ENCODE data around the gene STING1.

The STING1 gene

DNA sequence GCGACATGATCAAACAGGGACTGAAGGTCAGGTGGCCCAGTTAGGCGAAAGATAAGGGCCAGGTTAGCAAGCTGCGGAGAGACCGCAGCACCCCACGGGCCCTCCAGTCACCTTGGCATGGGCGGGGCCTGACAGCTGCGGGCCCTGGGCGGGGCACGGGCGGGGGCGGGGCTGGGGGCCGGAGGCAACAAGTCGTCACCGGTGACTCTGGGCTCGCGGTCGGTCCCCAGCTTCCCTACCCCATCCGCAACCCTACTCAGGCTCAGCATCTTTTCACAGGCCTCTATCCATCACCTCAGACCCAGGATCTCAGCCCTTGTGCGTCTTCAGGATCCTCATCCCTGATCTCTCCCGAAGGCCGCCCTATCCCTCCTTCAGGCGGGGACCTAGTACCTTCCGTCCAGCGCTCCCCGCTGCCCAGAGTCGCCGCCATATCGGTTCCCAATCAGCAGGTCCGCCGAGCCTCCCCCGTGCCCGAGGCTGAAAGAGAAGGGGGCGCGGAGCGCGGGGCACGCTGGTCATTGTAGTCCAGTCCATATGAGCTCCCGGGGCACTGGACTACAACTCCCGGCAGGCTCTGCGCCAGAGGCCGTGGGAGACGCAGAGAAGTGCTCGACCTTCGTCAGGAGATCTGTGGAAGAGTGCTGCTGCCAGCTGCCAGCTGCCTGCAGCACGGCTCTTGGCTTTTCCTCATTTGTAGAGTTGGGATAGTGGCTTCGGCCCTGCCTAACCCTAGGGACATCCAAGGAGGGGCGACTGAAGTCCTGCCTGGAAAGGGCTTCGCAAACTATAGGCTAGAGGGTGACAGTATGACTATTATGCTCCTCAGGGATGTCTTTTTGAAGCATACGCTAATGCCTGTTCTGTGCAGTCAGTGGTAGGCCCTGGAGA is 43.3 kb downstream of the STING1 start, which contains the start of gene DNAJC18:
Gene DNAJC18, minus strand, starts transcription at position 513 of the 891 bp plus-strand sequence. Its CDS starts 80 bp downstream, at position 433.
- peak; percentile 90 for DNase-seq

DNA sequence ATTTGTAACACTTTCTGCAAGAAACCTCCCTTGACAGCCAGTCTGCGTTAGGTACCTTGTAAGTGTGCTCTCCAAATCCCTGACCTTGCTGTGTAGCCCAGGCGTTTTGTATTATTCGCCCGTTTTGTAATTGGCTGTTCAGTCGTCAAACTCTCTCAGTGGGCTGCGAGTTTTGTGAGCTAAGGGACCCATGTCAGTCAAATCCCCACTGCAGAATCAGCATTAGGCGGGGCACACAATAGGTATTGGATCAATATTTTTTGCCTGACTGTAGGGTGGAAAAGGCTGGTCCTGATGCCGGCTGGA is 43.9 kb downstream of the STING1 start:
- DNase-seq = no peak

DNA sequence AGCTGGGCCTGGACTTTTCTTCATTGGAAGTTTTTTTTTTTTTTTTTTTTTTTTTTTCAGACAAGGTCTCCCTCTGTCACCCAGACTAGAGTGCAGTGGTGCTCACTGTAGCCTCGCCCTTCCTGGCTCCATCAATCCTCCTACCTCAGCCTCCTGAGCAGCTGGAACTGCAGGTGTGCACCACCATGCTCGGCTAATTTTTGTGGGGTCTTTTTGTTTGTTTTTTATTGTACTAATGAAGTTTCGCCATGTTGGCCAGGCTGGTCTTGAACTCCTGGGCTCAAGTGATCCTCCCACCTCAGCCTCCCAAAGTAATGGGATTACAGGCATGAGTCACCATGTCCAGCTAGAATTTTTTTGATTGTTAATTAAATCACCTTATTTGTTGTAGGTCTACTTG is 46.9 kb downstream of the STING1 start:
- no peak for DNase-seq

DNA sequence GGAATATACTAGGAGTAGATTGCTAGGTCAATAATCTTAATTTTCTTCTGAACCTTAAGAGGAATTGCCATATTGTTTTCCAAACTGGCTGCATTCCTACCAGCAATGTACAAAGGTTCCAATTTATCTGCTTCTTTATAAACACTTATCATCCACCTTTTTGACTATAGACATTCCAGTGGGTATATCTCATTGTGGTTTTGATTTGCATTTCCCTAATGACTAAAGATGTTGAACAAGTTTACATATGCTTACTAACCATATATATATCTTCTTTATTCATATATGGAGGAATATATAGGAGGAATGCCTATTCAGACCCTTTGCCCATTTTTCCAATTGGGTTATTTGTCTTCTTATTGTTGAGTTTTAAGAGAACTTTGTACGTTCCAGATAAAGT is 50.9 kb downstream of the STING1 start:
- no peak for DNase-seq

DNA sequence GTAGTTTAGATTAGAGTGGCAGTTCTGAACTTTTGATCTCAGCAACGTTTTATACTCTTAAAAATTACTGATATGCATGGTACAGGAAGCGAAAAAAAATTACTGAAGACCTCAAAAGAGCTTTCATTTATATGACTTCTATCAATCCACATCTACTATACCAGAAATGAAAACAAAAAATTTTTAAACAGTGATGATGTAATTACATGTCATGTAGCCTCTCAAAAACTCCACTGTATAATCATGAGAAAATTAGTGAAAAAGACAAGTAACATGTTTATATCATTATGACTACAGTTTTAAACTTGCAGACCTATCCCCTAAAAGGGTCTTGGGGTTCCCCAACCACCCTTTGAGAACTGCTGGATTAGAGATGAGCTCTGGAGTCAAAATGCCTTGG is 52.5 kb downstream of the STING1 start:
- no peak for DNase-seq

DNA sequence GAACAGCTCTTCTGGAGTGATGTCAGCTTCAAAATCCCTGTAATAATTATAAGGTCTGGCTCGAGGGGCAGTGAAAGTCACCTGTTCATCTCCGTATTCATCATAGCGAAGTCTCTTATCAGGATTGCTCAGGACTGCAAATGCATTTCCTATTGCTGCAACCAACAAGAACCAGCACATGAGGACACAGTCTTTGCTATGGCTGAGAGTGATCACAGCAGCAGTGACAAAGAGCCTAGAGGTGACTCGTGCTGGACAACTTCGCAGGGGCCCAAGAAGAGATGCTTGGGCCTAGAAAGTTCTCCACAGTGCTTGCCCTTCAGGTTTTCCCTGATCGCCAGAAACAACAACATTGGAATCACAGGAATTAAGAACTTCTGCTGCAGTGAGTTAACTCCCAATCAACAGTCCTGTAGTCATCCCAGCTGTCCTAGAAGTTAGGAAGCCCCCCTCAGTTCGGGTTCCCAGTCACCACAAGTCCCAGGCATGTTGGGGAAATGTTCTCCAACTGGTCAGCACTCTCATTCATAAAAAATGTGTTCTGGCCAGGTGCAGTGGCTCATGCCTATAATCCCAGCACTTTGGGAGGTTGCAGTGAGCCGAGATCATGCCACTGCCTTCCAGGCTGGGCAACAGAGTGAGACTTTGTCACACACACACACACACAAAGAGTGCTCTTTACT is 56.2 kb downstream of the STING1 start:
- DNase-seq = peak; percentile 92
